Fibroblast of mammary gland (primary cell): ENCODE data around the gene TMEM41A.

Source experiments
- DNase-seq: peaks from one replicate; pipeline ENCODE4 v3.0.0-alpha.2; 2010; ENCODE audit warnings: low read depth
- H3K4me3 ChIP-seq: 2 replicates; pipeline ENCODE4 v1.5.1; 2011; ENCODE audit warnings: low read depth, mild to moderate bottlenecking, low read length, moderate library complexity; ENCODE audit not compliant: control insufficient read depth
- CTCF ChIP-seq: conservative IDR thresholded peaks from 2 replicates; pipeline ENCODE4 v1.5.1; 2011; ENCODE audit warnings: low read depth, low read length, inconsistent platforms; ENCODE audit not compliant: control insufficient read depth, insufficient read depth

The TMEM41A gene

GRCh38 chr3:185498503-185499396 is at the start of gene TMEM41A:
Gene TMEM41A (minus strand): TSS chr3:185499035. CDS start chr3:185498961, 74 bp downstream.
- H3K4me3 ChIP-seq: peak within 1 kb of the TSS; percentile 92
- peak; percentile 84 for DNase-seq
- no peak for TF ChIP-seq CTCF

- DNase-seq: no peak
- TF ChIP-seq CTCF: no peak
- H3K4me3 ChIP-seq: no peak overlapping the region
Measured at GRCh38 chr3:185540695-185541094, 41.9 kb upstream of the TMEM41A start.

GRCh38 chr3:185539934-185540333 is 41.1 kb upstream of the TMEM41A start:
- DNase-seq: no peak
- TF ChIP-seq CTCF: no peak
- no peak overlapping the region for H3K4me3 ChIP-seq

- peak; percentile 89 for DNase-seq
- no peak for TF ChIP-seq CTCF
- H3K4me3 ChIP-seq: no peak overlapping the region
Measured at GRCh38 chr3:185537369-185537970, 38.6 kb upstream of the TMEM41A start.

GRCh38 chr3:185534511-185534910 is 35.7 kb upstream of the TMEM41A start:
- no peak for TF ChIP-seq CTCF
- H3K4me3 ChIP-seq: no peak overlapping the region
- peak; percentile 22 for DNase-seq

GRCh38 chr3:185532901-185533300 is 34.1 kb upstream of the TMEM41A start:
- H3K4me3 ChIP-seq: no peak overlapping the region
- no peak for DNase-seq
- no peak for TF ChIP-seq CTCF
